Measurements from ENCODE around the gene MFF. TPM values are rescaled to one million over a fixed set of nuclear protein-coding genes. Genes with fewer than 3 reads are reported as not detected.

The MFF gene, protein sequence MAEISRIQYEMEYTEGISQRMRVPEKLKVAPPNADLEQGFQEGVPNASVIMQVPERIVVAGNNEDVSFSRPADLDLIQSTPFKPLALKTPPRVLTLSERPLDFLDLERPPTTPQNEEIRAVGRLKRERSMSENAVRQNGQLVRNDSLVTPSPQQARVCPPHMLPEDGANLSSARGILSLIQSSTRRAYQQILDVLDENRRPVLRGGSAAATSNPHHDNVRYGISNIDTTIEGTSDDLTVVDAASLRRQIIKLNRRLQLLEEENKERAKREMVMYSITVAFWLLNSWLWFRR
- 56.9 and 58.2 TPM in 2 replicates for total RNA-seq (2014; rRNA removed; shearing (Covaris generic))

DNA sequence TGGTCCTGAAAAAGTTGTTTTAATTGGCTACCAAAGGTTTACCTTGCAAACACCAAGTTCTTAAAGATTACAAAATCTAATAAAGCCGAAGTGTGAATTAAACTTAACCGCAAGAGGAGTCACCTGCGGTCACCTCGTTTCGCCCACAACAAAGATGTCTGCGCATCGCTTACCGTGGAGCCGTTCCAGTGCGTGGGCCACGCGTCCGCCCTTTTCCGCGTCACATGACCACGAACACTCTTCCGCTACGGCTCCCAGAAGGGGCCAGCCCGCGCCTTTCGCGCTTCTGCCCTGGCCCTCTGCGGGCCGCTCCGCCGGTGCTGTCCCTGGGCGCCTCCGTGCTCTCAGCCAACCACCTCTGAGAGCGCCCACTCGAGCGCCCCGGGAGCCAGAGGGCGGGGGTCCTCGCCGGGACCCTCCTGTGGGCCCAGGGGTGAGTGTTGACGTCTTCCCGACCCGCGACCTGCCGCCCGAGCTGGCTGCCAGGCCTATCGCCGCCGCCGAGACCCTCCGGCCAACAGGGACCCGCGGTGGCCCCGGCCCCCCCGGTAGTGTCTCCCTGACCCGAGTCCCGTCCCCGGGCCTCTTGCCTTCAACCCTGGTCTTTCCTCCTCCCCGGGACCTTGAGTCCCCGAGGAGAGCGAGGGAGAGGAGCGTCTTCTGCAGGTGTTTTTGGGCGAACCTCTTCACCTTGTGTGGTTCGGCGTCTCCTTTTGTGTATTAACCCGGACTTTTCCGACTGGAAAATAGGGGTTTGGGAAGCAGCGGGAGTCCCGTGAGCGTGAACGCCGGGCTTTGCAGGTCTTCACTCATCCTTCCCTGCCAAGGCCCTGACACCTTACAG is at the start of gene MFF:
MFF (plus strand) TSS at position 257 of the 844 bp plus-strand sequence. CDS start 5,415 bp downstream, outside the sequence.
- peak; percentile 93 for DNase-seq (ENCODE audit: low spot score)

DNA sequence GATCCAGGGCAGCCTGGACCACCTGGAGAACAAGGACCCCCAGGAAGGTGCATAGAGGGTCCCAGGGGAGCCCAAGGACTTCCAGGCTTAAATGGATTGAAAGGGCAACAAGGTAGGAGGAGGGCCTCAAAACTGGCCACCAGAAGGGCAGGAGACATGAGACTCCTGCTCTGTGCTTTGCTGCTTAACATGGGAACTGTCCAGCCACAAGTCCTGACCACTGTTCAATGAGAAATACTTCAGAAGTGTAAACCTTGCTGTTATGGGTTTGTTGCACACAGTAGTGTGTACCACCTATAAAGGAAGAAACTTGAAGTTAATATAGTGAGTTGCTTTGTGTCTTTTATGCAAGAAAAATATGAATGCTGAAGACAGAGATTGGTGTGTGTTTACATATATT is 44.2 kb upstream of the MFF start:
- no peak for DNase-seq (ENCODE audit: low spot score)

DNA sequence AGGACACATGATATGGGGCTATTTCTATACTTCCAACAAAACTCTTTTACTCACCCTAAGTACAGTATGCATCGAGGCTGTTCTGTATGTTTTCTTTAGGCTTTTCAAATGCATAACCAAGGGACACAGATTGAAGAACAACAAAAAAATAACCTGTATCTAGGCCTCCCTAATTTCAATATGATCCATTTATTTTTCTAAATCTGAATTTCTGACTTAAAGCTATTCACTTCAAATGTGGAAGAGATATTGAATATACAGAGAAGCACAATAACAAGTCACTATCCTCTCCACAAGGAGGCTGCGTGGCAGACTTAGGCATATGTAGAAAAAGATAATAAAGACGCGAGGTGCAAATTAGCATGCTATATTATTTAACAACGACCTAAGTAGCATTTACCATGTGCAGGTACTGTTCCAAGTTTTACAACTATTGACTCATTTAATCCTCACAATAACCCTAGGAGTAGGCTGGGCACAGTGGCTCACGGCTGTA is 39.3 kb upstream of the MFF start:
- DNase-seq (ENCODE audit: low spot score) = no peak

DNA sequence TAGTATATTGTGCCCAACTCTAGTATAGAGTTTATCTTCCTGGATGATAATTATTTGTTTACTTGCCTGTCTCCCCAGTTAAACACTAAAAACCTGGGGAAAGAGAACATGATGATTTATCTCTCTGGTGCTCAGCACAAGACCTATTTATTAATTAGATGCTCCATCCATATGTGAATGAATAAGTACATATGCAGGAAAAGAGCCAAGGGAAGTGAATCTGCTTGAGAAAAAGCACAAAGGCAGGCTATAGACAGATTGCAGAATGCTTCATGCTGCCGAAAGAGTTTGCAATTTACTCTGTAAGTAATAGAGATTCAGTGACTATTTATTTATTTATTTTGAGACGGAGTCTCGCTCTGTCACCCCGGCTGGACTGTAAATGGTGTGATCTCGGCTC is 37.3 kb upstream of the MFF start:
- no peak for DNase-seq (ENCODE audit: low spot score)

DNA sequence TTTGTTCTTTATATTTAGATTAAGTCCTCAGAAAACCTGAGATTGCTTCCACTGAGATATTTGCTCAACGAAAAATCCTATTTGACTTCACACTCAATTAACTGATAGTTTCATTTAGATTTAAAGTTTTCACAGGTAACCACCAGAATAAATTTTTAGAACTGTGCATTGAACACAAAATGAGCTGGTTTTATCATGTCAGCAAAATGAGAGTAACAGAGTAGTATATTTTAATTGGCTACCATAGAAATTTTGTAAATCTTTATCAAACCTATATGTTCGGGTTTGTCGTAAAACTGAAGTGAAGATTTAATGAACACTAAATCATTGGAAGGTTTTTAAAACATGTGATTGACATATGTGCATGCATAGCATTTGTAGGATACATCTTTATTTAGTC is 32.7 kb upstream of the MFF start:
- no peak for DNase-seq (ENCODE audit: low spot score)

DNA sequence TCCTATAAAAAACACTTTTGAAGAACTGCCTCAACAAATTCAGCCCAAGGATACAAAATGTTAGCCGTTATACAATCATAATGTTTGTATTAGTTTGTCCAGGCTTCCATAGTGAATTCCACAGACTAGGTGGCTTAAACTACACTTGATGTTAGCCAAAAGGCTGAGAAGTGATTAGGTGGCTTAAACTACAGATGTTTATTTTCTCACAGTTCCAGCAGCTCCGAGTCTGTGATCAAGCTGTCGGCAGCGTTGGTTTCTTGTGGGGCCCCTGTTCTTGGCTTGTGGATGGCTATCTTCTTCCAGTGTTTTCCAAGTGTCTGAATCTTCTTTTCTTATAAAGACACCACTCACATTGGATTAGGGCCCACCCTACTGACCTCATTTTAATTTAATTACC is 31.5 kb upstream of the MFF start:
- no peak for DNase-seq (ENCODE audit: low spot score)

DNA sequence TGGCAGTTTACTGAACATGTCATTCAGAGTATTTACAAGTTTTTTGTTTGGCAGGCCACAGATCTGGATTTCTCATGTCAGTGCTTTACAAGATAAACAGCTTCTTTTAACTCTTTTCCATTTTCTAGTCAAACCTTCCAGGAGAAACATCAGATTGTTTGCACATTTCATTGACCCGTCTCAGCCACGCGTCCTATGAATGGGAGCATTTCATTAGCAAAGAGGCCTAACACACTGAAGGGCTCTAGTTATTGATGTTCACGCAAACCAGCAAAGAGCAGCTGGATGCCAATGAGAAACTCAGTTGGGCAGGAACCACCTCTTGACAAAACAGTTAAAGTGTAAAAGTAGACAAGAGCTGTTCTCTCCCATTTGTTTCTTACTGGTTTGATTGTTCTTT is 29.2 kb upstream of the MFF start:
- DNase-seq (ENCODE audit: low spot score) = no peak

DNA sequence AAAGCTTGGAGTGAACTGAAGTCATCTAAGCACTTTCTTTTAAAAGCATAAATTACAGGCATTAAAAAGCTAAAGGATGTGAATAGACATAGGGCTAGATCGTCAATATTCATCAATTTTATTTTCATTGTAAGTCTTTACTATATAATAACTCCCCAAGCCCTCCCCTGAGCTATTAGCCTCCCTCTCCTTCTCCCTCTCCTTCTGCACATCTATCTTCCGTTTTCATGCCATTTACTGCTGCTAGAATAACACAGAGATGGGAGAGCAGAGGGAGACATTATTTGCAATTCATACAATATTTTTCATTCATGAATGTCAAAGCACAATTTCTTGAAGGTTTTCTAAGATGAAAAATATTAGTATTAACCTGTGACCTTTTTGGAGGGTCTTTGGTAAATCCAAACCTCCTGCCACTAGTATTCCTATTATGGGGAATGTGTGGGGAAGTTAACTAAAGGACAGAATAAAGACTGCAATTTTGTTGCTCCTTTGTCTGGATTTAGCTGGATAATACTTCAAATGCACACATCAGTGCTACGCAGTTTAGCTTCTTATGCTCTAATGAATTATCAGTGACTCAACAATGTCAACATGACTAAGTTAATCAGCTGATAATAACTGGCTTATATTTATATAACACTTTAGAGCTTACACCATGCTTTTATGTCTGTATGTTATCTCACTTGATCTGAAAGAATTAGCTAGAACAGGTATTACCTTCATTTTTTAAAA is 28.2 kb upstream of the MFF start:
- DNase-seq (ENCODE audit: low spot score) = no peak

DNA sequence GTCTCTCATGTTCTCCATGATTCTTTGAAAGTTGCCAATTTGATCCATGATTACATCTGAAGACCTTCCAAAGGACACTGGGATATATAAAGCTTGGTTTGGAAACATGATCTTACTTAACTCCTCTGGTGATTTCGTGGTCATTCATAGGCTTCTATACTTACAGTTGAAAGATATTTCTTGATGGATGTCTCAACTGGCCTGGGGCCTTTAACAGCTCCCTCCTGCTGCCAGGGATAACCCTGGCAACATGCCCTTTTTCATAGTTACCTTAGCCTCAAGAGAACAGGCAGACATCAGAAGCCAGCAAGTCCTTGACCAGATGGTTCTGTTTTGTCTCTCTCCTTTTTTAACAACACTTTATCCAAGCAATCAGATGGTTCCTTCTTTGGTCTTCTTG is 23.5 kb upstream of the MFF start:
- DNase-seq (ENCODE audit: low spot score) = no peak

DNA sequence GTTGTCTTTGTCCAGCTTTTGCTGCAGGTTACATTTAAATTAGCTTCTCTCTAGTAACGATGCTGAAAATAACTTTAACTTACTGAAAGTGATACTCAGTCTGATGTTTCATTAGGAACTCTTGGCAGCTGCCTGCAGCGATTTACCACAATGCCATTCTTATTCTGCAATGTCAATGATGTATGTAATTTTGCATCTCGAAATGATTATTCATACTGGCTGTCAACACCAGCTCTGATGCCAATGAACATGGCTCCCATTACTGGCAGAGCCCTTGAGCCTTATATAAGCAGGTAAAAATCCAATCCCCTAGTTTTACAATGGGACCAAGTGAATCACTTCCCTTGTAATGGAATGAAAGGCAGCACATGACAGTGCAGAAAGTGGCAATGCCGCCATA is 16.3 kb upstream of the MFF start:
- DNase-seq (ENCODE audit: low spot score) = no peak

DNA sequence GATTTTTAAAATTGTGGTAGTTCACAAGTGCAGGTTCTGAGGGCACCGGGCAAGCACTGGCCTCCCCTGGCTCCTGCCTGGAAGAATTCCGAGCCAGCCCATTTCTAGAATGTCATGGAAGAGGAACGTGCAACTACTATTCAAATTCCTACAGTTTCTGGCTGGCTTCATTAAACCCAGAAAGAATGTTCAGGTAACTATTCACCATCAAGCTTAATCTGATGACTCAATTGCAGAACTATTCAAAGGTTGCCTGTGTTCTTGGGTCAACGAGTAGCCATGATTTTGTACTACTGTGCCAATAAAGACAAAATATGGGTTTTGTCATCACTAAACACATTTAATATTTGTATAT is 14.3 kb upstream of the MFF start:
- no peak for DNase-seq (ENCODE audit: low spot score)

DNA sequence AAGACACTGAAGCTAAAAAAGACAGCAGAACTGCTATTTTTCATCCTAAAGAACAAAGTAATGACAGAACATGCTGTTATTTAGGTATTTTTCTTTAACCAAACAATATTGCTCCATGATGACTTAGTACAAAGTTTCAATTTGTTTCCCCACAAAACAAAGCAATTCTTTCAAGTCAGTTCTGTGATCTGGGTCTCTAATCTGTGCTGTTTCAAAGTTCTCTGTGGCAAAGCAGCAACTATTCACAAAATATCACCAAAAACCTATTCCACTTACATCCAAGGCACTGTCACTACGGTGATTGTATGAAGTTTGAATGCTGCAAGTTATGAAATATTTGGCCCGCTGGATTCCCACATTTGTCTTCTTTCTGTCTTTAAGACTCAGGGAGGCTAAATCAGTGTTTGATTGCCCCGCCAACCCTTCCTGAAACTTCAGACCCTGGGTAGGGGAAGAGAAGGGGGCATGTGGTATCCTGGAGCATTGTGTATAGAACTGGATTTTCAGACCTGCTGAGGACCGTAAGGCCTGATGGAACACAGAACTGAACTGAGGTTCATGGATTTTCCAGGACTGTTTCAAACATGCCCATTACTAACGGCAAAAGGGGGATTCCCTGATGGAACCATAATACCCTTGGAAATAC is 13.1 kb upstream of the MFF start:
- no peak for DNase-seq (ENCODE audit: low spot score)

DNA sequence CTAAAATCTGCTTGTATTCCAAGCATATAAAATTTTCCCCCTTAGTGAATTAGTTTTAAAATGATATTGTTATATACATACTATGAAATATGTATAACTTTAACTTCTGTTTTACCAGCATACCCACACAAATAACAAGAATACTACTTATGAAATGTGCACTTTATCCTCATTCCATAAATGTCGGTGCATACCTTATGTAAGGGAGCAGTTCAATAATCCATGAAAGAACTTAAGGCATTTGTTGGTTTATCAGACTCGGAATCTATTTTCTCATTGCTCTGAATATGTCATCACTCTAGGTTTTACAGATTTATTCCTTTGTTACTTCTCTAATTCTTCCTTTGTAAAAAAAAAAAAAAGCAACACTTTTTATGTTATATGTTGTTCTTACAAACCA is 12.5 kb upstream of the MFF start:
- DNase-seq (ENCODE audit: low spot score) = no peak

DNA sequence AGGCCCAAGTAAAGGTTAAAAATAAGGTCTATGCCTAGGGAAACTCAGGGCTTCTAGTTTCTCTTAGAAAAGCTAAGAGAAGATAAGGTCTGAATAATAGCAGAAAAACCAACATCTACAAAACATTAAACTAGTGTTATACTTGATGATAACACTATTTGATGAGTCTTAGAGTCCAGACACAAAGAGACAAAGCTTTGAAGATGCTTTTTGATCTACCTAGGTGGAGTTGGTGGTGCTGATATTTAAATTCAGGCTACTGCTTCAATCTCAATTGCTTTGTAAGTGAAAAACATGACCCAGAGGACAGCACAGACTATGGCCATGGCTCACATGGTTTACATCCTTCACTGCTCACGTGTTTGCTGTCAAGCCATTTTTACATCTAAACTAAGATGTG is 11.7 kb upstream of the MFF start:
- no peak for DNase-seq (ENCODE audit: low spot score)

DNA sequence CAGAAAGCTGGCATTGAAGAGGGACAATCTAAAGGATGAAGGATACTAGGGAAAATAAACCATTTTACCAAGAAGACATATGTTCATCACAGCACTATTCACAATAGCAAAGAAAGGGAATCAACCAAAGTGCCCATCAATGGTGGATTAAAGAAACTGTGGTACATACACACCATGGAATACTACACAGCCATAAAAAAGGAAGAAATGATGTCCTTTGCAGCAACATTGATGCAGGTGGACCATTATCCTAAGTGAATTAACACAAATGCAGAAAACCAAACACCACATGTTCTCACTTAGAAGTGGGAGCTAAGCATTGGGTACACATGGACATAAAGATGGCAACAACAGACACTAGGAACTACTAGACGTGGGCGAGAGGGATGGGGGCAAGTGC is 7.2 kb upstream of the MFF start:
- no peak for DNase-seq (ENCODE audit: low spot score)

DNA sequence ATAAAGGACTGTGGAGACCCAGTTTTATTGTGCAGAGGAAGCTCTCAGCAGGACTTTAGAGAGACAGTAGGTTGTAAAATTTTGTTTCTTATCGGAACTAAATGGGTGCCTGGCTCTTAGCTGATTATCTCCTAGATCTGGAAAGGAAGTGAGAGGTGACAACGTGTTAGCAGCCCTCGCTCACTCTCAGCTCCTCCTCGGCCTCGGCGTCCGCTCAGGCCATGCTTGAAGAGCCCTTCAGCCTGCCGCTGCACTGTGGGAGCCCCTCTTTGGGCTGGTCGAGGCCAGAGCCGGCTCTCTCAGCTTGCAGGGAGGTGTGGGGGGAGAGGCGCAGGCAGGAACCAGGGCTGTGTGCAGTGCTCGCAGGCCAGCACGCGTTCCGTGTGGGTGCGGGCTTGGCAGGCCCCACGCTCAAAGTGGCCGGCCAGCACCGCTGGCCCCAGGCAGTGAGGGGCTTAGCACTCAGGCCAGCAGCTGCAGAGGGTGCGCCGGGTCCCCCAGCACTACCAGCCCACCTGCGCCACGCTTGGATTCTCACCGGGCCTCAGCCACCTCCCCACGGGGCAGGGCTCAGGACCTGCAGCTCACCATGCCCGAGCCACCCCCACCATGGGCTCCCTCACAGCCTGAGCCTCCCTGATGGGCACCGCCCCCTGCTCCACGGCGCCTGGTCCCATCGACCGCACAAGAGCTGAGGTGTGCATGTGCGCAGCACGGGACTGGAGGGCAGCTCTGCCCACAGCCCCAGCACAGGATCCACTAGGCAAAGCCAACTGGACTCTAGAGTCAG is 4.6 kb upstream of the MFF start:
- DNase-seq (ENCODE audit: low spot score) = no peak

DNA sequence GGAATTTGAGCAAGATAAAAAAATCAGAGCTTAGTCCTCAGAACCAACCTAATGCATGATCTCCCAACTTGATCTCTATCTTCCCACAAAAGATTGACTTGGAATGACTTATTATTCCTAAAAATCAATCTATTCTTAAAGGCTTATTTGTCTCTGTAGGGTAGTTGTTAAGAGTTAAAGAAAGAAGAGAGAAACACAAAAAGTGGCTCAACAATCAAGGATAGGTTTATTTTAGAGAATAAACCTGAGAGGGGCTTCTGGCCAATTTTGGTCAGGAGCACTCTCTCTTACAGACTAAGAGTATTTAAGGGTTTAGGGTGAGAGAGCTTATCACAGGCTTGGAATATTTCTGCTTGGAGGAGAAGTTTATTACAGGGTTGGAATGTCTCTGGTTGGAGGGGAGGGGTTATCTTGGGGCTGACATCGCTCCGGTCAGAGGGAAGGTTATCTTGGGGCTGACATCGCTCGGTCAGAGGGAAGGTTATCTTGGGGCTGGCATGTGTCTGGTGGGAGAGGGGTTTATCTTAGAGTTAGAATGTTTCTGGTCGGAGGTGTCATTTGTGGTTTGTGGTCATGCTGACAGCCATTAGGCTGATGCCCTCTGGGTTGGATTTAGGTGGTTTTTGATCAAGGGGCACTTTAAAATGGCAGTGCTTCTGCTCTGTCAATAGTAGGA is 2.4 kb upstream of the MFF start:
- DNase-seq (ENCODE audit: low spot score) = no peak

DNA sequence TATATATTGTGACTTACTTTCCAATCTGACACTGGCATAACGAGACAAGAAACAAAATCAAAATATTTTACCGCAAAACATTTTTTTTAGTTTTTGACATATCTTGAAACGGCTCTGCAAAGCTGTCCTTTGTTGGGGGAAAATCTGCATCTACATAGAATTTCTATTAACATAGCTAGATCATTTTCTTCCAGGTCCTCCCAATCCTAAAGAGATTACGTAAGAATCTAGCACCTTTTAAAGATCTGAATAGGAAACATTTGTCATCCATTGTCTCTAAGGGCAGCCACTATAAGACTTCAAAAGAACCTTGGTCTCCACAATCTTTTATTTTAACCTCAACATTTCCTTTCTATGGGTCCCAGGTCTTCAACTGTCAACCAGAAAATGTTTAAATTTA is 1.2 kb upstream of the MFF start:
- no peak for DNase-seq (ENCODE audit: low spot score)

DNA sequence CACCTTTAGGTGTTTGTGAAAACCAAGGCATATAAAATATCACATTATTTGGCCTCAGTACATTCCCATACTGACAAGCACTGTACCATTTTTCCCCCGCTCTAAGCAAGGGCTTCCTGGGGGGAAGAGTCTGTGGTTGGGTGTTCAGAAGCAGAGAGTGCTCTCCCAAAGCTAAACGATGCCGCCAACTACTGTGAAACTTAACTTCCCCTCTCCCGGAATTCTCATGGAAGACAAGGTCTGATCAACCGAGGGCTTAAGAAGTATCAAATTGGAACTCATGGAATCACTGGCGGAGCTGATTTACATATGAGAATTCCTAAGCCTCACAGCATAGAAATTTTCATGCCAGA is 433 bp upstream of the MFF start:
- DNase-seq (ENCODE audit: low spot score) = no peak

DNA sequence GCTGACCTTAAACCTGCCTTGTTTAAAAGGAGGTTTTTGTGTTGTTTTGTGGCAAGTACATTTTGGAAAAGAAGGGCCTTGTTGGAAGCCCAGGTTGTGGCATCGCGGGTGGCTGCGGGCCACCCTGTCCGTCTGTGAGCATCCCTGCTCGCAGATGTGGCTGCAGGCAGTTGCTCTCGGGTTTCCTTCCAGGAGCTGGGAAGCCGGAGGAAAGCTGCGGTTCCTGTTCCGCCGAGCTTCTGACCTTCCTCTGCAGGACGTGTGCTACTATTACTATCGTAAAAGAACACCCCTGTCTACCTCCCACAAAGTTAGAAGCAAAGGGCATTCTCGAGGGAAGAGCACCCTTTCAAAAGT is 766 bp downstream of the MFF start:
- no peak for DNase-seq (ENCODE audit: low spot score)

DNA sequence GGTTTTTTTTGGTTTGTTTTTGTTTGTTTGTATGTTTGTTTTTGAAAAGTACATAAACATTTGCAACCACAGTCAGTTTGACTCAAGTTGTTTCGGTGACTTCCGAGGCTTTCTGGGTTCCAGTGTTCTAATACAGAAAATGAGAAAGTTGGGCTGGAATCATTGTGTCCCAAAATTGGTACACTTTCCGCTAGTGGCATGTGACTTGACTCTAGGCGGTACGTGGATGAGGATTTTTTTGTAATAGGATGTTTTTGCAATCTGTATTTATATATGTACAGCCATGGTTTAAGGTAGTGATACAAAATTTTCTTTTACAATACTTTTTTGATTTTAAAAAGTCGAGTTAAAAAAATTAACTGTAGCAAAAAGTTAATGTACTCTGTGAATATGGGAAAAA is 1.7 kb downstream of the MFF start:
- no peak for DNase-seq (ENCODE audit: low spot score)

Measured in HT-29 (cell line).